ENCODE results near the gene CPSF6. TPM values are rescaled to one million over a fixed set of nuclear protein-coding genes. Genes with fewer than 3 reads are reported as not detected.

Gene CPSF6
- total RNA-seq, 4 donors from 2014 or later, result 10.4 to 27.6 (median 18.6) TPM

GRCh38 chr12:69210661-69211060, 28.7 kb upstream of the CPSF6 start:
- Histone ChIP-seq H3K36me3 (no peaks in the 10 kb centered on the region), H3K27ac (no peak overlapping the region), H3K9me3 (no peaks in the 10 kb centered on the region), H3K4me3 (no peak overlapping the region), H3K4me1 (no peaks in the 10 kb centered on the region), H3K27me3 (no peaks in the 10 kb centered on the region)
- DNase-seq, result no peak
- no peak for ATAC-seq
- in situ Hi-C loops (cut with MboI; ENCODE audit: low sequenced_read_pairs in 4 of 4) (no loop called here), intact Hi-C loops (cut with DNase I; ENCODE audit: low total_unique reads) (no loop called here)
- TF ChIP-seq CTCF (IDR thresholded peaks at IDR 0.05 in 4 of 5, conservative IDR thresholded peaks at IDR 0.05 in 1 of 5) (no peak), POLR2A (IDR thresholded peaks at IDR 0.05) (no peak)

- TF ChIP-seq CTCF (IDR thresholded peaks at IDR 0.05 in 4 of 5, conservative IDR thresholded peaks at IDR 0.05 in 1 of 5), result no peak
- Histone ChIP-seq H3K4me3 (no peak overlapping the region), H3K9me3 (no peaks in the 10 kb centered on the region), H3K4me1 (no peaks in the 10 kb centered on the region), H3K27ac (no peak overlapping the region), H3K27me3 (no peaks in the 10 kb centered on the region), H3K36me3 (no peaks in the 10 kb centered on the region)
- ATAC-seq (no peak), DNase-seq (no peak)
- in situ Hi-C loops (cut with MboI; ENCODE audit: low sequenced_read_pairs in 4 of 4) (no loop called here), intact Hi-C loops (cut with DNase I; ENCODE audit: low total_unique reads) (no loop called here)
Observed at GRCh38 chr12:69211160-69211559, 28.2 kb upstream of the CPSF6 start.

- Histone ChIP-seq H3K36me3 (no peaks in the 10 kb centered on the region), H3K4me1 (no peaks in the 10 kb centered on the region), H3K27ac (no peak overlapping the region), H3K27me3 (no peaks in the 10 kb centered on the region), H3K4me3 (no peak overlapping the region), H3K9me3 (no peaks in the 10 kb centered on the region)
- in situ Hi-C loops (cut with MboI; ENCODE audit: low sequenced_read_pairs in 4 of 4) (no loop called here), intact Hi-C loops (cut with DNase I; ENCODE audit: low total_unique reads) (no loop called here)
- no peak for ATAC-seq
- TF ChIP-seq CTCF (IDR thresholded peaks at IDR 0.05 in 4 of 5, conservative IDR thresholded peaks at IDR 0.05 in 1 of 5), result no peak
- no peak for TF ChIP-seq POLR2A (IDR thresholded peaks at IDR 0.05)
- DNase-seq, result no peak
Observed at GRCh38 chr12:69214169-69214568, 25.2 kb upstream of the CPSF6 start.

GRCh38 chr12:69225251-69225910, 14.0 kb upstream of the CPSF6 start:
- no peaks in the 10 kb centered on the region for H3K36me3 ChIP-seq
- in situ Hi-C loops (cut with MboI; ENCODE audit: low sequenced_read_pairs in 4 of 4) (no loop called here), intact Hi-C loops (cut with DNase I; ENCODE audit: low total_unique reads) (no loop called here)
- H3K27ac ChIP-seq, result no peak overlapping the region
- no peaks in the 10 kb centered on the region for H3K27me3 ChIP-seq
- no peak for DNase-seq
- no peak for ATAC-seq
- H3K4me1 ChIP-seq, result no peaks in the 10 kb centered on the region
- TF ChIP-seq POLR2A (IDR thresholded peaks at IDR 0.05) (no peak), CTCF (IDR thresholded peaks at IDR 0.05 in 4 of 5, conservative IDR thresholded peaks at IDR 0.05 in 1 of 5) (no peak)
- no peak overlapping the region for H3K4me3 ChIP-seq
- H3K9me3 ChIP-seq, result no peaks in the 10 kb centered on the region

- Histone ChIP-seq H3K4me1 (no peaks in the 10 kb centered on the region), H3K4me3 (no peak overlapping the region), H3K27me3 (no peaks in the 10 kb centered on the region), H3K9me3 (no peaks in the 10 kb centered on the region), H3K27ac (no peak overlapping the region), H3K36me3 (no peaks in the 10 kb centered on the region)
- no peak for TF ChIP-seq POLR2A (IDR thresholded peaks at IDR 0.05)
- TF ChIP-seq CTCF (IDR thresholded peaks at IDR 0.05 in 4 of 5, conservative IDR thresholded peaks at IDR 0.05 in 1 of 5), result no peak
- DNase-seq (no peak), ATAC-seq (no peak)
- intact Hi-C loops (cut with DNase I; ENCODE audit: low total_unique reads) (no loop called here), in situ Hi-C loops (cut with MboI; ENCODE audit: low sequenced_read_pairs in 4 of 4) (no loop called here)
Observed at GRCh38 chr12:69231479-69231878, 7.9 kb upstream of the CPSF6 start.

All from gastrocnemius medialis (tissue), 4 donors.